Keratinocyte (primary cell): ENCODE measurements around the gene PRKN. TPM values are rescaled to one million over a fixed set of nuclear protein-coding genes. Genes with fewer than 3 reads are reported as not detected.

ENCODE experiments used
- DNase-seq: peaks from one replicate; pipeline ENCODE4 v3.0.0-alpha.2; 2011; ENCODE audit warnings: low read depth, missing footprints, low spot score
- FAIRE-seq: peaks from 2 replicates; lab custom pipeline; 2011; peaks lifted over from hg19 to GRCh38; lab: Jason Lieb, UNC
- H2AFZ ChIP-seq: 2 replicates; pipeline ENCODE4 v1.6.0; 2012; ENCODE audit warnings: low read length, control low read depth, inconsistent platforms; ENCODE audit not compliant: control insufficient read depth
- H3K27ac ChIP-seq: 2 replicates; pipeline ENCODE4 v1.5.1; 2011; ENCODE audit warnings: low read length; ENCODE audit not compliant: control insufficient read depth, insufficient read depth
- H3K27me3 ChIP-seq: 3 replicates; pipeline ENCODE4 v1.6.0; 2011; ENCODE audit warnings: low read length; ENCODE audit not compliant: control insufficient read depth, insufficient read depth; ENCODE audit errors: extremely low read depth
- H3K36me3 ChIP-seq, 2 experiments: 2 replicates in 1 of 2; 3 replicates in 1 of 2; pipeline ENCODE4 v1.5.1; 2011; ENCODE audit warnings: low read length in 2 of 2, mild to moderate bottlenecking in 1 of 2; ENCODE audit not compliant: control insufficient read depth in 2 of 2, insufficient read depth in 2 of 2; ENCODE audit errors: extremely low read depth in 1 of 2
- H3K4me1 ChIP-seq: 3 replicates; pipeline ENCODE4 v1.5.1; 2011; ENCODE audit warnings: low read length; ENCODE audit not compliant: control insufficient read depth, insufficient read depth; ENCODE audit errors: extremely low read depth
- H3K4me2 ChIP-seq: 3 replicates; pipeline ENCODE4 v1.6.0; 2011; ENCODE audit warnings: low read depth, low read length; ENCODE audit not compliant: control insufficient read depth, insufficient read depth; ENCODE audit errors: extremely low read depth
- H3K4me3 ChIP-seq, 3 experiments: fragments of 200-600 bp in 1 of 3; sonication (generic) in 1 of 3; 2 replicates in 2 of 3; 3 replicates in 1 of 3; pipeline ENCODE4 v1.5.1; 2011 to 2016; ENCODE audit warnings: low read length in 3 of 3, mild to moderate bottlenecking in 3 of 3, control low read depth in 2 of 3, inconsistent platforms in 1 of 3, low read depth in 1 of 3, mixed read lengths in 1 of 3, mixed run types in 1 of 3, moderate library complexity in 1 of 3; ENCODE audit not compliant: control insufficient read depth in 2 of 3, insufficient read depth in 2 of 3; ENCODE audit errors: extremely low read depth in 1 of 3
- H3K79me2 ChIP-seq: 2 replicates; pipeline ENCODE4 v1.6.0; 2012; ENCODE audit warnings: low read length; ENCODE audit not compliant: control insufficient read depth, insufficient read depth
- H3K9ac ChIP-seq: 3 replicates; pipeline ENCODE4 v1.6.0; 2011; ENCODE audit warnings: low read length; ENCODE audit not compliant: control insufficient read depth, insufficient read depth; ENCODE audit errors: extremely low read depth
- H3K9me1 ChIP-seq: 3 replicates; pipeline ENCODE4 v1.6.0; 2011; ENCODE audit warnings: low read length; ENCODE audit not compliant: control insufficient read depth, insufficient read depth; ENCODE audit errors: extremely low read depth
- H3K9me3 ChIP-seq: 2 replicates; pipeline ENCODE4 v1.5.1; 2012; ENCODE audit warnings: low read depth, low read length; ENCODE audit not compliant: control insufficient read depth
- H4K20me1 ChIP-seq: 3 replicates; pipeline ENCODE4 v1.6.0; 2011; ENCODE audit warnings: low read length; ENCODE audit not compliant: control insufficient read depth, insufficient read depth; ENCODE audit errors: extremely low read depth
- CTCF ChIP-seq, 3 experiments: IDR thresholded peaks in 1 of 3; conservative IDR thresholded peaks in 1 of 3; optimal IDR thresholded peaks in 1 of 3; 2 replicates in 2 of 3; 3 replicates in 1 of 3; pipeline versions ENCODE3 to v1.5.1; 2011; ENCODE audit warnings: low read length in 3 of 3, mild to moderate bottlenecking in 3 of 3, moderate library complexity in 2 of 3, control low read depth in 1 of 3, inconsistent platforms in 1 of 3; ENCODE audit not compliant: insufficient read depth in 2 of 3; ENCODE audit errors: extremely low read depth in 1 of 3
- EZH2 ChIP-seq: IDR thresholded peaks from one replicate; pipeline ENCODE4 v1.6.1; 2012; ENCODE audit warnings: inconsistent platforms, mild to moderate bottlenecking, low read length, moderate library complexity
- dilution Hi-C: fragments of 300-500 bp; cut with MboI; formaldehyde crosslinking; loops from one replicate; pipeline ENCODE4 v1.7.0; 2020; ENCODE audit warnings: low sequenced_read_pairs; ENCODE audit not compliant: extremely low pct_ligation_motif_present
- polyA plus RNA-seq, 5 experiments: library from polyadenylated mRNA; depleted of rRNA in 3 of 5; stranded (reverse) in 3 of 5; stranded (forward) in 1 of 5; unstranded in 1 of 5; fragments of >200 nt; gene quantifications; 1 replicate in 1 of 5; 2 replicates in 3 of 5; 3 replicates in 1 of 5; pipeline versions ENCODE4 v1.2.1 to v1.2.3, GENCODE V29; 2011 to 2012; ENCODE audit warnings: missing spikeins in 2 of 5, low read depth in 1 of 5, low replicate concordance in 1 of 5

Gene PRKN
- polyA plus RNA-seq, 1 donor (not counting 4 experiments of a cell fraction or from before 2014, with no cell fraction given), result 0.67 TPM

DNA sequence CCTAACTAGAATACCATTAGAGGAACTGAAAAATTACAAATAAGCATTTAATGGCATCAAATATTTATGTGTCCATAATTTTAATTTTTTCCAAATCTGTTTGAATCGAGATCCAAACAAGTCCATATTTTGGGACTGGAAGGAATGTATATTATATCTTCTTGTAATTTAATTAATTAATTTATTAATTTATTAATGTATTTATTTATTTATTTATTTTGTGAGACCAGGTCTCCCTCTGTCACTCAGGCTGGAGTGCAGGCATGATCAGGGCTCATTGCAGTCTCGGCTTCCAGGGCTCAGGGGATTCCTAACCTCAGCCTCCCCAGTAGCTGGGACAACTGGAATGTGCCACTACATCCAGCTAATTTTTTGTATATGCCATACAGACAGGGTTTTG is 453.6 kb downstream of the PRKN start:
- H3K27me3 ChIP-seq, result no peaks in the 10 kb centered on the region
- no peaks in the 10 kb centered on the region for H3K9me3 ChIP-seq
- no peak overlapping the region for H3K4me2 ChIP-seq
- dilution Hi-C loops, result no loop called here
- no peak for TF ChIP-seq EZH2
- H3K79me2 ChIP-seq, result no peaks in the 10 kb centered on the region
- no peak overlapping the region for H2AFZ ChIP-seq
- H3K9me1 ChIP-seq, result no peaks in the 10 kb centered on the region
- no peak overlapping the region for H3K27ac ChIP-seq
- no peak for DNase-seq
- H4K20me1 ChIP-seq, result no peaks in the 10 kb centered on the region
- no peak for FAIRE-seq
- no peak overlapping the region for H3K9ac ChIP-seq
- H3K36me3 ChIP-seq, result no peaks in the 10 kb centered on the region
- no peak overlapping the region for H3K4me3 ChIP-seq
- H3K4me1 ChIP-seq, result no peaks in the 10 kb centered on the region

DNA sequence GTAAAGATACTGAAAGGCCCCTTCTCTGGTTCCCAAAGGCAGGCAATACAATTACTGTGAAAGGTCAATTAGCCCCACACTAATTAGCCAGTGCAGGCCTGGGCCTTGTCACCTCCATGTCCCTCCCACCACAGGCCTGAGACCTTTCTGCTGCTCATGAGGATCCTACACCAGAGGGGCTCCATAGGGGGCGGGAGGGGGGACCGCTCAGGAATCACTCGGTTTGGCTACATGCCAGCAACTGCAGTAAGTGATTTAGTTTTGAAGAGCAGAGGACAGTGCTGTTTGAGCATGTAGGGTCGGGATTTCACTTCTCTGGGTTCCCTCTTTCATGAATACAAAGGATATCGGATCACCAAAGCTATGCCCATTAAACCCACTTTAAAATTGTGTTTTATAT is 455.6 kb downstream of the PRKN start:
- dilution Hi-C loops, result no loop called here
- Histone ChIP-seq H3K9me1 (no peaks in the 10 kb centered on the region), H4K20me1 (no peaks in the 10 kb centered on the region), H3K27me3 (no peaks in the 10 kb centered on the region), H3K4me1 (no peaks in the 10 kb centered on the region), H3K4me3 (no peak overlapping the region), H3K9ac (no peak overlapping the region), H3K27ac (no peak overlapping the region), H3K9me3 (no peaks in the 10 kb centered on the region), H3K36me3 (no peaks in the 10 kb centered on the region), H2AFZ (no peak overlapping the region), H3K79me2 (no peaks in the 10 kb centered on the region), H3K4me2 (no peak overlapping the region)
- TF ChIP-seq EZH2 (no peak), CTCF (optimal IDR thresholded peaks at IDR 0.05 in 1 of 3, IDR thresholded peaks at IDR 0.05 in 1 of 3, conservative IDR thresholded peaks at IDR 0.05 in 1 of 3; ENCODE audit: extremely low read depth in 1 of 3, insufficient read depth in 2 of 3, low read length in 3 of 3) (no peak)
- no peak for DNase-seq
- no peak for FAIRE-seq

DNA sequence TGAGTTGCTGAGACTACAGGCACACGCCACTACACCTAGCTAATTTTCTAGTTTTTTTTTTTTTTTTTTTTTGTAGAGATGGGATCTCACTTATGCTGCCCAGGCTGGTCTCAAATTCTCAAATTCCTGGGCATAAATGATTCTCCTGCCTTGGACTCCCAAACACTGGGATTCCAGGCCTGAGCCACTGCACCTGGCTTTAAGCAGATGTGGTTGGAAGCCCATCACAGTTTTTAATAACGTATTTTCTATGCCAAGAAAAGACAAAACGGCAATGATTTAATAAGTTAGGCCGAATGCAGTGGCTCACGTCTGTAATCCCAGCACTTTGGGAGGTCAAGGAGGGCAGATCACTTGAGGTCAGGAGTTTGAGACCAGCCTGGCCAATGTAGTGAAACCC is 456.6 kb downstream of the PRKN start:
- Histone ChIP-seq H3K79me2 (no peaks in the 10 kb centered on the region), H3K27ac (no peak overlapping the region), H3K4me3 (no peak overlapping the region), H4K20me1 (no peaks in the 10 kb centered on the region), H3K9me3 (no peaks in the 10 kb centered on the region), H2AFZ (no peak overlapping the region), H3K36me3 (no peaks in the 10 kb centered on the region), H3K27me3 (no peaks in the 10 kb centered on the region), H3K9ac (no peak overlapping the region), H3K4me1 (no peaks in the 10 kb centered on the region), H3K4me2 (no peak overlapping the region), H3K9me1 (no peaks in the 10 kb centered on the region)
- dilution Hi-C loops, result no loop called here
- DNase-seq (no peak), FAIRE-seq (no peak)
- TF ChIP-seq EZH2 (no peak), CTCF (optimal IDR thresholded peaks at IDR 0.05 in 1 of 3, IDR thresholded peaks at IDR 0.05 in 1 of 3, conservative IDR thresholded peaks at IDR 0.05 in 1 of 3; ENCODE audit: extremely low read depth in 1 of 3, insufficient read depth in 2 of 3, low read length in 3 of 3) (no peak)
